ENCODE results near the gene SLC35F5.
"Not testable (repeated sequence)": the region's sequence is repeated elsewhere in the genome, so short reads cannot be mapped to it uniquely, and the experiment has no call there.

Gene SLC35F5, protein sequence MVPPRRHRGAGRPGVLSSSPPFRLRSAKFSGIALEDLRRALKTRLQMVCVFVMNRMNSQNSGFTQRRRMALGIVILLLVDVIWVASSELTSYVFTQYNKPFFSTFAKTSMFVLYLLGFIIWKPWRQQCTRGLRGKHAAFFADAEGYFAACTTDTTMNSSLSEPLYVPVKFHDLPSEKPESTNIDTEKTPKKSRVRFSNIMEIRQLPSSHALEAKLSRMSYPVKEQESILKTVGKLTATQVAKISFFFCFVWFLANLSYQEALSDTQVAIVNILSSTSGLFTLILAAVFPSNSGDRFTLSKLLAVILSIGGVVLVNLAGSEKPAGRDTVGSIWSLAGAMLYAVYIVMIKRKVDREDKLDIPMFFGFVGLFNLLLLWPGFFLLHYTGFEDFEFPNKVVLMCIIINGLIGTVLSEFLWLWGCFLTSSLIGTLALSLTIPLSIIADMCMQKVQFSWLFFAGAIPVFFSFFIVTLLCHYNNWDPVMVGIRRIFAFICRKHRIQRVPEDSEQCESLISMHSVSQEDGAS

GRCh38 chr2:113756355-113757137 lies at the start of gene SLC35F5:
Gene SLC35F5, minus strand, starts transcription at chr2:113756642. Its CDS starts 233 bp downstream, at chr2:113756409.
- DNase-seq = peak; percentile 93

DNA sequence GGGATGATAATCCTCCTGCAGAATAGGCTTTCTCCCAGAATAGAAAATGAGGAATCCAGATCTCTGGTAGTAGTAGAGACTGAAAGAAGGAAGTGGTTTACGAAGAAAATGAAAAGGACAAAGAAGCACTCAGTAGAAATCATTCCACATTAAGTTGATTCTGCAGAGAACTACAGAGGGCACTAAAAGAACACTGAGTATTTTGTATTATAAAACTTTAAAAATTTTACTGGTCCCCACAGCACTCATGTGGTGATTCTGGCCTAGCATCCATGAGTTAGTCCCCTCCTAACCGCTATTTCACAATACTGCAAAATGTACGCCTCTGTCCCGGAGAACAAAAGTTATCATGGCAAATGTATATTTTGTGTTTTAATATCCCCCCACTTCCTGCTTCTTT lies 42.9 kb upstream of the SLC35F5 start:
- DNase-seq = peak; percentile 49

DNA sequence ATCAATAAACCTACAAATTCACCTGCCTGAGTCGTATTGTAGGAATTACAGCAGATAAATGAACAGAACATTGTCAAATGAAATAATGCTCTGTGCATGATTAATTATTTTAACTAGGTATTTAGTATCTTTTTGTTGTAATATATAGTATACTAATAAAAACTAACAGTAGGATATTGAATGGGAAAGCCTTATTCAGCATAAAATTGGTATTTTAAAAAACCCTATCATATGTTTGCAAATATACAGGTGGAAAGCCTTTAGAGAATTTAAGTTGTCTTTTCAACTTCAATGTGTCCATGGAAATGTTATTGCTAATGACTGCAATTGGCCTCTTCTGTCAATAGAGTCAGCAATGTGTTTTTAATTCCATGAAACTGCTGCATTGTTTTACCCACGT lies 40.8 kb upstream of the SLC35F5 start:
- no peak for DNase-seq

DNA sequence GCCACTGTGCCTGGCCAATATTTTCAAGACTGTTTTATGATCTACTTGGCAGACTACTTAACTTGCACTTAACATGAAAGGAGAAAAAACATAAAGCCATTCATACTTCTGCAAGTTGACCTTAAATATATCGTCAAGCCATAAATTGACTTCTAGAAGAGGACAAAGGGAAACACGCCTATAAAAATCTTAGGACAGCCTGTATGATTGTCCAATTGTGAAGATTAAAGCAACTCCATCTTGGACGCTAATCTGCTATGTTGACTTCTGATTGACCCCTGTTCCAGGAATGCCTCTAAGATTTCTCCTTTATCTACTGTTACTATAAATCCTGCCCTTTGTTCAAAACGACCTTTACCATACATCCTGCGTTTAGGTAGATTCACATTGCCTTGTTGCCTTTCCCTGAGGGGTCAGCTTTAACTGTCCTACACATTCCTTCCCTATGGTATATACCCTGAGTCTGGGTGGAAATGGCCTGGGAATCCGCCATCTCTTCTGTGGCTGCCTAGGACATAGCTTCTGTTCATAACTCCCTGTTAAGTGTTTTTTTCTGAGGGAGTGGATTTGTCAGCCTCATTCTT lies 40.2 kb upstream of the SLC35F5 start:
- DNase-seq = no peak

DNA sequence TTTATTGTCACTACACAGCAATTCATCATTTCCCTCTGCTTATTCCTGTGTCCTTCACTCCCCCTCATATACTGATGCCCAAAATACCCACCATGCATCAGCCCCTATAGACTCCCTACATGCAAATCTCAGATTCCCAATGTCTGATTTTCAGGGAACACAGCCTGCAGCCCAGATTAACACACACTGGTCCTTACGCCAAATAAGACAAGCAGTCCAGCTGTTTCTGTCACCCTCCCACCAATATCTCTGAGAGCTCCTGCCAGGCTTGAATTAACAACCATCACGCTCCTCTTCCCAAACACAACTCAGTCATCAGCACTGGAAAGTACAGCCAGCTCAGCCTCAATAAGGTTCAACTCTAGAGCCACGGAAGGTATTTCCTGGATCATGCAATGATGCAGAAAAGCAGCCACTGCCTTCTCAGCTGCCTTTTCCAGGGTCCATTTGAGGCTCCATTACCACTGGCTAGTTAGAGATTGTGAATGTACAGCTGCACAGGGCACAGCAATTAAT lies 39.0 kb upstream of the SLC35F5 start:
- DNase-seq = no peak

DNA sequence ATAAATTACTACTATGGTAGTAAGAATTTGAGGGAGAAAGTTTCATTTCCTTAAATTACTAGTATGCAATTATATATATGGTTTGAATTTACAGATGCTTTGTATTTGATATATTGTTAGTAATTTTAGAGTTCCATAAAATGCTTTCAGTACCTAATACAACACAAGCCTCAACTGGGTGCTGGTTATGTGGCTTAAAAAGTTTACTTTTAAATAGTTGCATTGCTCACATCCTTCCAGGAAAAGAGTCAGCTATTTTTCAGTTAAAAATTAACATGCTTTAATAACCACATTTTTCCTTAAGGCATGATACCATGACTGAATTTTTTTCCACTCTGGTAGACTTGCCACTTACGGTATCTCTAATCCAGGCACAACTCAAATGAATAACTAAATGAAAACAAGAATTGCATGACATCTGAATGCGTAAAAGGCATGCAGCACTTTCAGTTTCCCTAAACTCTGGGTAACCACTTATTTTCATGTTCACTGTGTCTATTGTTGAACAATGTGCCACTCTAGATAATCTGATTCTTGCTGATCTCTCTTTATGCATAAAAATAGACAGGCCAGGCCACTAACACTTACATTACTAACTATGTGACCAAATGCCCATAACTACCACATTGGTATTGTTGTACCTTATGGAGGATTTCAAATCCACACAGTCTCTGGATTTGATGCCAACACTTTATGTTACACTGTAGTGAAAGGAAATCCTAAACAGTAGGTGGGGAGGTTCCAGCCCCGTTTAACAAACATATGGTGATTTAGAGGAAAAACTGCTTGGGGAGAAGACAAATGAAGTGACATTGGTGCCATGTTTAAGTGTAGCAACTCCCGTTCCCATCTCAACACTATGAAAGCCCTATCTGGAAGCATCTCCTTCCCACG lies 35.5 kb upstream of the SLC35F5 start:
- no peak for DNase-seq

GRCh38 chr2:113784823-113785744 lies 28.6 kb upstream of the SLC35F5 start:
- DNase-seq = no peak

- no peak for DNase-seq
Observed at GRCh38 chr2:113780472-113780871, 24.0 kb upstream of the SLC35F5 start.

DNA sequence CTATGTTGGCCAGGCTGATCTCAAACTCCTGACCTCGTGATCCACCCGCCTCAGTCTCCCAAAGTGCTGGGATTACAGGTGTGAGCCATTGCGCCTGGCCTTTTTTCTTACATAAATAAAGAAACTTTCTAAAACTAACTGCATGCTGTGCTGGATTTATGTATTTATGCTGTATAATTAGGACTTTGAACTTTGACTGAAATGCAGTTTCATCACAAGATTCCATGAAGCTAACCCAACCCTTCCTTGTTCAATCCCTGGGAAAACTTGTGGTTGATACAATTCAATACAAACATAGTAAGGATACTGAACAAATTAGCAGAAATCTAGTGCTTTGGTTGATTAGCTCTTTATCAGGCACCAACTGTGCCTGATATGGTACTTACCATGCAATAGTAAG lies 20.9 kb upstream of the SLC35F5 start:
- DNase-seq = no peak

GRCh38 chr2:113776949-113777348 lies 20.5 kb upstream of the SLC35F5 start:
- DNase-seq = no peak

DNA sequence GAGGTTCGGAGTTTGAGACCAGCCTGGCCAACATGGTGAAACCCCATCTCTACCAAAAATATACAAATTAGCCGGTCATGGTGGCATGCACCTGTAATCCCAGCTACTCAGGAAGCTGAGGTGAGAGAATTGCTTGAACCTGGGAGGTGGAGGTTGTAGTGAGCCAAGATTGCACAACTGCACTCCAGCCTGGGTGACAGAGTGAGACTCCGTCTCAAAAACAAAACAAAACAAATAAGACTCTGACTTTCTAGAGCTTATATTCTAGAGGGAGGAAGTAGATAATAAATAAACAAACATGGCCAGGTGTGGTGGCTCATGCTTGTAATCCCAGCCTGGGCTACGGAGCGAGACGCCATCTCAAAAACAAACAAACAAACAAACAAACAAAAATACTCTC lies 18.2 kb upstream of the SLC35F5 start:
- DNase-seq = not testable (repeated sequence)

GRCh38 chr2:113770929-113771328 lies 14.5 kb upstream of the SLC35F5 start:
- no peak for DNase-seq

DNA sequence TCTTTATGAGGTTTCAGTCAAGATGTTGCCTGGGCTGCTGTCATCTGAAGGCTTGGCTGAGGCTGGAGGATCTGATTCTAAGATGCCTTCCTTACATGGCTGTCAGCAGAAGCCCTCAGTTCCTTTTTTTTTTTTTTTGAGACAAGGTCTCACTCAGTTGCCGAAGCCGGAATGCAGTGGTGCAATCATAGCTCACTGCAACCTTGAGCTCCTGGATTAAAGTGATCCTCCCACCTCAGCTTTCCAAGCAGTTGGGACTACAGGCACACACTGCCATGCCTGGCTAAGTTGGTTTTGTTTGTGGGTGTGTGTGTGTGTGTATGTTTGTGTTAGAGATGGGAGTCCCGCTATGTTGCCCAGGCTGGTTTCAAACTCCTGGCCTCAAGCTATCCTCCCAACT lies 13.1 kb upstream of the SLC35F5 start:
- DNase-seq = no peak

- no peak for DNase-seq
Observed at GRCh38 chr2:113768770-113769169, 12.3 kb upstream of the SLC35F5 start.

DNA sequence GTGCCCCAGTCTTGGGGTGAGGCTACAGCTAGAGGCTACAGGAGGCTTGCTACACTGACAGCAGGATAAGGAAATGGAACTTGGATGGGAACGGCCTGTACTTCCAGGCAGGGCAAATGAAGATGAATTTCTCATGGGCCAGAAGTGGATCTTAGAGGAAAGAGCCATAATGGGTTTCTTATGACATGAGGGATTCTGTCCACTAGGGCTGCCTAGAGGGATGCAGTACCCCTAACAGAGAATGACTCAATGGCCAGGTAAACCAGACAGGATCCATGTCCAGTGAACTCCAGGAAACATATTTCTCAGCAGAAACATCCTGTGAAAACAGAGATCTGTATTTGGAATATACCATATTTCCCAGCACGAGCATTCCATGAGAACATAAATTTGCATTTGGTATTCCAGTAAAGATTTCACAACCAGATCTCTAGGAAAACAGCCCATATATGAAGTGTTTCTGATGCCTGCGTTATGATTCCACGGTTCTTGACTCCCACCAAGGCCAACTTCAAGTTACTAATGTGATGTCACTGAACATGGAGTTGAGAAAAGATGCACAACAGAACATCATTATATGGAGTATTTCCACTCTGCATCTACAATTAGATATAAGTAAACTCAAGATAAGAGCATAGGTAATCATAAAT lies 11.5 kb upstream of the SLC35F5 start:
- no peak for DNase-seq

GRCh38 chr2:113765276-113765675 lies 8.8 kb upstream of the SLC35F5 start:
- DNase-seq = no peak

GRCh38 chr2:113762377-113763118 lies 6.1 kb upstream of the SLC35F5 start:
- DNase-seq = no peak

DNA sequence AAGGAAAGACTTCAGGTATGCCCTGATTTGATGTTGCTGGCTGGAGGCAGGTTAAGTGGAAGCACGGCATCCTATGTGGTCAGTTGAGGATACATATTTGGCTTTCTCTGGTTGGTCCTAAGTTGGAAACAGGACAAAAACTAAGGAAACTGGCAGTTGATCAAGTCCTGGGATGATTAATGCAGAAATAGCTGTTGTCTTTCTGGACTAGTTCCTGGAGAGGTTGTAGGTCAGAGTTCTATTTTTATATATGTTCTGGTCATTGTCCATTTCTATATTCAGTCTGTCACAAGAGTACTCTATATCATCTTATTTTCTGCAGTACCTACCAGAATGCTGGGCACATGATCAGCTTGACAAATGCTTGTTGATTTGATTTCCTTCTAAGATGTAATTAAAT lies 4.0 kb upstream of the SLC35F5 start:
- DNase-seq = no peak

- DNase-seq = no peak
Observed at GRCh38 chr2:113757138-113757657, 756 bp upstream of the SLC35F5 start.

All from hematopoietic multipotent progenitor cell treated with erythropoietin and hydrocortisone succinate and interleukin-3 and kit ligand, for 6 days (in vitro differentiated cells).